ENCODE measurements around the gene CASP5.

DNA sequence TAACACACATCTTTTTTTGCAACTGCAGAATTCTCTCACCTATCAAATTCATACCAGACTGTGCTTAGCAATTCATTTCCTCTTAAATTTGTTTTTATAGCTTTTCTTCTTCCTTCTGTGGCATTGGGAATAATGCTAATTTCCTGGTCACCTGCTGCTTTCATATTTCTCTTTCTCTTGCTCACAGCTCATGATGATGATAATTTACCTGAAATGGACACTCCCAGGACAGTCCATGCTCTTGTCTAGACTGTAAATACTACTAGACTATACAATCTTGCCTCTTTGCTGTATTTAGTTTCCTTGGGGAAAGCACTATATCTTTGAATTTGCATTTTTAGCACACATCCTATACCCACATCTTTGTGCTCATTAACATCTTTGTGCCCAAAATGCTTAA is 15.5 kb downstream of the CASP5 start:
- TF ChIP-seq CTCF (IDR thresholded peaks at IDR 0.05; ENCODE audit: low read depth, low read length, poor library complexity, severe bottlenecking) (no peak), EZH2phosphoT487 (IDR thresholded peaks at IDR 0.05; ENCODE audit: borderline replicate concordance, low read length) (no peak)
